ENCODE measurements around the gene DOCK11. TPM values are rescaled to one million over a fixed set of nuclear protein-coding genes. Genes with fewer than 3 reads are reported as not detected.

Gene DOCK11
- total and polyA plus RNA-seq, 9 of the 15 experiments (the other 6 are each of a cell fraction or from before 2014, with no cell fraction given), result 41.8 to 77.8 (median 50.9) TPM

DNA sequence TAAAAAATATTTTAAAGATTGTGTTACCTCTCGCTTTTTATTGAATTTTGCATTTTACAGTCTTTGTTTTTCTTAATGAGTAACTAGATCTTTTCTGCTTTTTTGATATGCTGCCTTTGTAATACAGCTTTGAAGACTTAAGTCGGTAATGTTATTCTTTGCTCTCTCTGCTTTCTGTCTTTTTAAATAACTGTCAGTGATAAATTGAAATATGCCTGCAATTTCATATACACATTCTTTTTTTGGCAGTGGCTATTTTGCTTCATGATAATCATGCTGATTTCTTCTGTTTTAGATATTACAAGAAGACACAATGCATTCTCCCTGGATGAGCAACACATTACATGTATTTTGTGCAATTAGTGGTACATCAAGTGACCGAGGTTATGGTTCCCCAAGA is 189.8 kb downstream of the DOCK11 start:
- Histone ChIP-seq H3K36me3 (ENCODE audit: control insufficient read depth, insufficient read depth, low read length) (peaks cover 55% of the 10 kb centered on the region; the same call in 2 of the 3 replicates), H3K27me3 (ENCODE audit: control insufficient read depth in 2 of 2, insufficient read depth in 2 of 2, low read length in 2 of 2) (no peaks in the 10 kb centered on the region), H3K79me2 (ENCODE audit: control insufficient read depth, insufficient read depth, low read length) (no peaks in the 10 kb centered on the region), H3K27ac (ENCODE audit: extremely low read depth, low read depth, low read length) (no peak overlapping the region), H3K9me1 (ENCODE audit: control insufficient read depth, insufficient read depth, low read length) (no peaks in the 10 kb centered on the region), H3K4me3 (no peak overlapping the region), H3K9ac (ENCODE audit: insufficient read depth in 1 of 2, low read depth in 2 of 2, low read length in 2 of 2) (no peak overlapping the region), H4K20me1 (replicated peaks; ENCODE audit: control insufficient read depth, insufficient read depth, low read length) (no peaks in the 10 kb centered on the region), H3K4me2 (ENCODE audit: insufficient read depth, low read length) (no peak overlapping the region), H3K9me3 (replicated peaks; ENCODE audit: control insufficient read depth, insufficient read depth, low read depth, low read length) (no peaks in the 10 kb centered on the region), H3K4me1 (replicated peaks in 1 of 2; ENCODE audit: control insufficient read depth in 2 of 2, insufficient read depth in 2 of 2, low read length in 2 of 2) (no peaks in the 10 kb centered on the region), H2AFZ (ENCODE audit: low read depth, low read length) (no peak overlapping the region)
- WGBS (ENCODE audit: insufficient coverage, low coverage, missing lambda C conversion rate), result 93% methylated on average over 3 of the region's 3 CpGs
- DNase-seq (ENCODE audit: extremely low read depth in 1 of 4, low spot score in 3 of 4) (no peak), FAIRE-seq (no peak), ATAC-seq (no peak)
- CTCF ChIA-PET (ENCODE audit: low intra/inter-chr PET ratio), result no interaction called here
- in situ Hi-C loops (cut with MboI) (no loop called here), intact Hi-C loops (cut with micrococcal nuclease) (no loop called here)
- POLR2A ChIA-PET, result no interaction called here
- no peak for TF ChIP-seq ZNF586 (CRISPR knock-in tag; conservative IDR thresholded peaks at IDR 0.05)
- TF ChIP-seq KDM5B (IDR thresholded peaks at IDR 0.05; ENCODE audit: insufficient replicate concordance, low read depth, low read length), result no peak
- TF ChIP-seq ZNF77 (CRISPR knock-in tag; IDR thresholded peaks at IDR 0.05), result no peak
- TF ChIP-seq ZKSCAN1 (IDR thresholded peaks at IDR 0.05; ENCODE audit: low read depth, low read length), result no peak
- no peak for TF ChIP-seq ZNF57 (CRISPR knock-in tag; IDR thresholded peaks at IDR 0.05)
- TF ChIP-seq BACH1 (tag; IDR thresholded peaks at IDR 0.05), result no peak
- no peak for TF ChIP-seq ESRRA (IDR thresholded peaks at IDR 0.05; ENCODE audit: borderline replicate concordance, low read depth)
- no peak for TF ChIP-seq NR2C1 (IDR thresholded peaks at IDR 0.05)
- no peak for TF ChIP-seq NR2C1 (tag; IDR thresholded peaks at IDR 0.05)
- TF ChIP-seq NFYB (IDR thresholded peaks at IDR 0.05; ENCODE audit: extremely low read depth, insufficient read length), result no peak
- TF ChIP-seq SMARCA5 (IDR thresholded peaks at IDR 0.05), result no peak
- no peak for TF ChIP-seq NRF1 (conservative IDR thresholded peaks at IDR 0.05 in 1 of 2, IDR thresholded peaks at IDR 0.05 in 1 of 2)
- no peak for TF ChIP-seq THRAP3 (IDR thresholded peaks at IDR 0.05; ENCODE audit: borderline replicate concordance)
- no peak for TF ChIP-seq GABPA (tag; conservative IDR thresholded peaks at IDR 0.05; ENCODE audit: low read depth)
- TF ChIP-seq L3MBTL2 (IDR thresholded peaks at IDR 0.05), result no peak
- no peak for TF ChIP-seq MCM7 (IDR thresholded peaks at IDR 0.05)
- no peak for TF ChIP-seq POLR3G (IDR thresholded peaks at IDR 0.05; ENCODE audit: extremely low read depth, insufficient read length, insufficient replicate concordance)
- no peak for TF ChIP-seq SLC30A9 (CRISPR knock-in tag; IDR thresholded peaks at IDR 0.05)
- TF ChIP-seq ZNF124 (CRISPR knock-in tag; IDR thresholded peaks at IDR 0.05), result no peak
- BruUV-seq (replicated peaks), result no TSS peak
